ENCODE data around the gene TTC9. TPM values are rescaled to one million over a fixed set of nuclear protein-coding genes. Genes with fewer than 3 reads are reported as not detected.

The TTC9 gene
- total and polyA plus RNA-seq, 10 of the 15 experiments (the other 5 are each of a cell fraction or from before 2014, with no cell fraction given) = 0.87 to 15.8 (median 7.8) TPM

DNA sequence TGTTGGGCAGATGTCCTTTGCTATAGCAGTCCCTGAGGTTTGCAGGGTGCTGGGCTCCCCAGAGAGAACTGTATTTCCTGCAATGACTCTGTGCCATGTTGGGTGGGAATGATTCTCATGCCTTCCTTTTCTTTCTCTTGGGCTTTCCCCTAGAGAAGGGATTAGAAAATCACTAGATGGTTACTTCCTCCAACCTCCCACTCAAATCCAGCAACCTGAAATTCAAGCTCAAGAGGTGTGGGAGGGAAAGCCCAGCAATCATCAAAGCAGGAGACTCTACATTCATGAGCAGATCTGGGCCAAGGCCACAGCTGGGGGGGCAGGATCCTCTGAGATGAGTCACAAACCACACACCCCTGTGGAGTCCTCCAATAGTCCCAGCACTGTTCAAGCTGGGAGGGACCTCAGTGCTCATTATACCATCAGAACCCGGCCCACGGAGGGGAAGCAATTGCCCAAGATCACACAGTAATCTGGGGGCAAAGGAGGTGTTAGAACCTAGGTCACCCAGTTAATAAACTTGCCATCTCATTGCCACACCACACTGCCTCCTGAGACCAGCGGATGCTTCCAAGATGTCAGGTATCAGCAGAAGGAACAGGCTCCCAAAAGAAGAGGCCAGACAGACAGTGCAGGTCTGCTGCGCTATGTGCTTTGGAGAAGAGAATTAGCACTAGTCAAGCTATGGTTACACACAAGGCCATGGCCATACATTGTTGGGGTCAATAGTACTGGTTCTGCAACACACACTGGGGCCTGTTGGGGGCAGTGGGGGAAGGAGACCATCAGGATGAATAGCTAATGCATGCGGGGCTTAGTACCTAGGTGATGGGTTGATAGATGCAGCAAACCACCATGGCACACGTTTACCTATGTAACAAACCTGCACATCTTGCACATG is 65.7 kb downstream of the TTC9 start (continued):
- TF ChIP-seq, protein P1, sequence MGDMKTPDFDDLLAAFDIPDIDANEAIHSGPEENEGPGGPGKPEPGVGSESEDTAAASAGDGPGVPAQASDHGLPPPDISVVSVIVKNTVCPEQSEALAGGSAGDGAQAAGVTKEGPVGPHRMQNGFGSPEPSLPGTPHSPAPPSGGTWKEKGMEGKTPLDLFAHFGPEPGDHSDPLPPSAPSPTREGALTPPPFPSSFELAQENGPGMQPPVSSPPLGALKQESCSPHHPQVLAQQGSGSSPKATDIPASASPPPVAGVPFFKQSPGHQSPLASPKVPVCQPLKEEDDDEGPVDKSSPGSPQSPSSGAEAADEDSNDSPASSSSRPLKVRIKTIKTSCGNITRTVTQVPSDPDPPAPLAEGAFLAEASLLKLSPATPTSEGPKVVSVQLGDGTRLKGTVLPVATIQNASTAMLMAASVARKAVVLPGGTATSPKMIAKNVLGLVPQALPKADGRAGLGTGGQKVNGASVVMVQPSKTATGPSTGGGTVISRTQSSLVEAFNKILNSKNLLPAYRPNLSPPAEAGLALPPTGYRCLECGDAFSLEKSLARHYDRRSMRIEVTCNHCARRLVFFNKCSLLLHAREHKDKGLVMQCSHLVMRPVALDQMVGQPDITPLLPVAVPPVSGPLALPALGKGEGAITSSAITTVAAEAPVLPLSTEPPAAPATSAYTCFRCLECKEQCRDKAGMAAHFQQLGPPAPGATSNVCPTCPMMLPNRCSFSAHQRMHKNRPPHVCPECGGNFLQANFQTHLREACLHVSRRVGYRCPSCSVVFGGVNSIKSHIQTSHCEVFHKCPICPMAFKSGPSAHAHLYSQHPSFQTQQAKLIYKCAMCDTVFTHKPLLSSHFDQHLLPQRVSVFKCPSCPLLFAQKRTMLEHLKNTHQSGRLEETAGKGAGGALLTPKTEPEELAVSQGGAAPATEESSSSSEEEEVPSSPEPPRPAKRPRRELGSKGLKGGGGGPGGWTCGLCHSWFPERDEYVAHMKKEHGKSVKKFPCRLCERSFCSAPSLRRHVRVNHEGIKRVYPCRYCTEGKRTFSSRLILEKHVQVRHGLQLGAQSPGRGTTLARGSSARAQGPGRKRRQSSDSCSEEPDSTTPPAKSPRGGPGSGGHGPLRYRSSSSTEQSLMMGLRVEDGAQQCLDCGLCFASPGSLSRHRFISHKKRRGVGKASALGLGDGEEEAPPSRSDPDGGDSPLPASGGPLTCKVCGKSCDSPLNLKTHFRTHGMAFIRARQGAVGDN (IDR thresholded peaks at IDR 0.05) = 0 out of 2 replicates have a peak, but pooled peaks have one; percentile 20
- TF ChIP-seq CREB1 (IDR thresholded peaks at IDR 0.05; ENCODE audit: low read depth) (no peak), EED (IDR thresholded peaks at IDR 0.05; ENCODE audit: low read depth) (peak; percentile 90), ZBTB40 (IDR thresholded peaks at IDR 0.05; ENCODE audit: borderline replicate concordance) (no peak), PML (IDR thresholded peaks at IDR 0.05; ENCODE audit: low read length) (no peak), HDAC2 (IDR thresholded peaks at IDR 0.05) (no peak)

Measured in GM12878 (cell line).